ENCODE measurements around the gene XPNPEP1.
"Not testable (repeated sequence)": the region's sequence is repeated elsewhere in the genome, so short reads cannot be mapped to it uniquely, and the experiment has no call there.

Gene XPNPEP1

DNA sequence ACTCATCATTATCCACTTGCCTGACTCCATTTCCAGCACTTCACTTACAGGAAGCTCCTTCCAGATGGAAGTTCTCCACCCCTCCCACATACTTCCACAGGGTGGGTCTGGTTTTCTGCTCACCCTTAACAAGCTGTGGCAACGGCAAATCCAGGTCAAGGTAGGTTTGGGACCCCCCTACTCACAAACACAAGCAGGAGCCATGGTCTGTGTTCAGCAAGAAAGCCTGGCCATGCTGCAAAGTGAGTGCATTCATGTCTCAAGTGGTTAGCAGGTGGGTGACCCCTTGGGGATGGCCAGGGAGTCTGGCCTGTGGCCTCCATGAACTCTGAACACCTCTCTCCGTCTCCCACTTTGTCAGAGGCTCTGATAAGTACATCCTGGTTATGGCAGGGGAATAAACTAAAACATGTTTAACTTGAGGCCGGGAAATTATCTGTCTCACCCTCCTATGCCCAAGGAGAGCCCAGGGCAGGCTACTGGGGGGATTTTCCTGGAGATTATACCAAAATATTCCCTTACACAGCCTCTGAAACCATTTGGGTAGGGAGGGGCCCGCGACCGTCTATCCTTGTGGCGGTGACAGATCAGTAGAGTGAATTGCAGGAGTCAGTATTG, 844 bp downstream of the XPNPEP1 start:
- peak; percentile 21 for DNase-seq

DNA sequence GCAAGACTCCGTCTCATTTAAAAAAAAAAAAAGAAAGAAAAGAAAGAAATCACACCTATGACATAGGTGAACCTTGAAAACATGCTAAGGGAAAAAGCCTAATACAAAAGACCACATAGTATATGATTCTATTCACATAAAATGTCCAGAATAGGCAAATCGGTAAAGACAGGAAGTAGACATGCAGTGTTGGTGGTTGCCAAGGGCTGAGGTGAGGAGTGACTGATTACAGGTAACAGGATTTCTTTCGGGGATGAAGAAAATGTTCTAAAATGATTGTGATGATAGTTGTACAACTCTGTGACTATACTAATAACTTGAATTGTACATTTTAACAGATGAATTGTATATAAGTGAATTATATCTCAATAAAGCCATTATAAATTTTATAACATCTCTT, 3.3 kb downstream of the XPNPEP1 start:
- no peak for DNase-seq

DNA sequence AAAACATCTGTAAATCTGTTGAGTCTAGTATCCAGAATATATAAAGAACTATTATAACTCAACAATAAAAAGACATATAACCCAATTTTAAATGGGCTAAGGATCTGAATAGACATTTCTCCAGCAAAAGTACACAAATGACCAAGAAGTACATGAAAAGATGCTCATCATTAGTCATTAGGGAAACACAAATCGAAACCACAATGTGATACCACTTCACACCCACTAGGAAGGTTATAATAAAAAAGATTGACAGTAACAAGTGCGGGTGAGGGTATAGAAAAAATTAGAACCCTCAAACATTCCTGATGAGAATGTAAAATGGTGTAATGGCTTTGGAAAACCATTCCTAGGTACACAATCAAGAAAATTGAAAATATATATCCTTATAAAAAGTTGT, 4.1 kb downstream of the XPNPEP1 start:
- no peak for DNase-seq

- DNase-seq: not testable (repeated sequence)
Observed at GRCh38 chr10:109918707-109919106, 4.6 kb downstream of the XPNPEP1 start.

- DNase-seq: no peak
Observed at GRCh38 chr10:109915566-109915965, 7.7 kb downstream of the XPNPEP1 start.

GRCh38 chr10:109914966-109915365, 8.3 kb downstream of the XPNPEP1 start:
- DNase-seq: peak; percentile 88

DNA sequence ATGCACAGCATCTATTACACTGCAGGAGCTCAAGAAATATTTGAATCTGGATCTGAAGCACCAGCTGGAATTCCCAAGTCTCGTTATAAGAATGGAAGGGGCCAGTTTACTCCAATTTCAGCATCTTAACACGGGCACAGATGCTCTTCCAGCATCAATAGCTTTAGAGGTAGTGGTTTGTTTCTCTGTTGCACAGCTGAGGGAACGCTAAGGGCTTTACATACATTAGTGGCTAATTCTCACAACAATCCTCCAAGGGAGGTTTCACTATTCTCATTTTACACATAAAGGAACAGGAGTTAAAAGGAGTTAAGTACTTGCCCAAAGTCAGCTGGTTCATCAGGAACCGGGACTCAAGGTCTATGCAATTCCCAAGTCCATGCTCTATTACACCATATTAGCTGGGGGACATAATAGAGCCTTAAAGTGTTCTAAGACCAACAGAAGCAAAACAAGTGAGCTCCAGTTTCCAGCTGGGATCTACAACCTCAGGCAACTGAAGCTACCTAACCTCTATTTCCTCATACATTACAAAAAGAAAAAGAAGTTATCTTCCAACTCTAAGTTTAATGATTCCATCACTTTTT, 9.9 kb downstream of the XPNPEP1 start:
- DNase-seq: no peak

GRCh38 chr10:109912335-109913281, 10.7 kb downstream of the XPNPEP1 start:
- no peak for DNase-seq

- no peak for DNase-seq
Observed at GRCh38 chr10:109911903-109912302, 11.4 kb downstream of the XPNPEP1 start.

DNA sequence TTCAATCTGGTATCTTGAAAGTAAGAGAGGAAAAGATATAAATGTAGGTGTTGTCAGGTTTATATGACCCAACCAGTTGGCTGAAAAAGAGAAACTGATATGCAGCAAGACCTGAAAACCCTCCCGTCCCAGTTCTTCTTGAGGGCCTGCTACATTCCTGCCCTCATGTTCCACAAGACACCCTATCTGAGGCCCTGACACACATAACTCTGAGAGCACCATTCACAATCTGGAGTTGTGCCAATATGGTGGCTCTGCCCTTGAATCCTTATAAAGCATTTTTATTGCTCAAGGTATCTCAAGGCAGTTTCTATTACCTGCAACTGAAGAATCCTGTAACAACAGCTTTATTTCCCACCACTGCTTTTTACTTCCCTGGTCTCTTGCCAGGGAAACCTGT, 17.0 kb downstream of the XPNPEP1 start:
- no peak for DNase-seq

- DNase-seq: no peak
Observed at GRCh38 chr10:109904397-109904796, 18.9 kb downstream of the XPNPEP1 start.

DNA sequence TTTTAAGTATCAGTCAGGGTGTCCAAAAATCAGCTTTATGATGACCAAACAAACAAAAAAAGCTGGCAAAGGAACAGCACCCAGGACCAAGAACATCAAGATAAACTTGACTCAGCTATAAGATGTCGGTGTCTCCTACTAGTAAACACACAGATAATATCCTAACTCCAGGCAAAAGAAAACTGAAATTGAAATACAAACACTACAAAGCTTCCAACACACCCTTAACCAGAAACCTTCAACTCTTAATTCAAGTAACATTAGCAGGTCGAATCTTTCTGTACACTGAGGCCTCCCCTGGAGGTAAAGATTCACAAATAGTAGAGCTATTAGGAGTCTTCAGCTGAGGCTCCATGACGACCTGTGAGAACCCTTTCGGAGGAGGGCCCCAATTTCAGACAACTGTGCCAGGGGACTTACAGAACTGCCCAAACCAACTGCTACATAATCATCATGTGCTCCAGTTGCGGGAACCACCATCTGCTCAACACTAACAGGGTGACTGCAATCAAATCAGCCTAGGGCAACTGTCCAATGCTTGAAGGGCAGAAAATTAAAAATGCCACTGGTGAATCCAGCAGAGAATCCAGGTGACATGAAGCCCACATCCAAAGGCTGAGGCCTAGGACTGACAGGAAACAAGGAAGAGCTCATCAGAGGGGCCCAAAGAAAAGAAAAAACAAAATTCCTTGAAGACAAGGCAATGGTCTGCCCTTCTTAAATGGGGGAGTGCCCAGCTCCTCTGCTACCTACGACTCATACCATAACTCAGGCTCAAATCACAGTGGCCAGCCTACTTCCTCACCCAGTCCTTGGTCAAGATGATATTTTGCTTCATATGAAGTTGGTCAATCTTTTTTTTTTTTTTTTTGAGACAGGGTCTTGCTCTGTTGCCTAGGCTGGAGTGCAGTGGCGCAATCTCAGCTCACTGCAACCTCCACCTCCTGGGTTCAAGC, 20.0 kb downstream of the XPNPEP1 start:
- DNase-seq: peak; percentile 71

- peak; percentile 42 for DNase-seq
Observed at GRCh38 chr10:109899356-109900331, 23.7 kb downstream of the XPNPEP1 start.

GRCh38 chr10:109898666-109899355, 24.5 kb downstream of the XPNPEP1 start:
- peak; percentile 37 for DNase-seq

GRCh38 chr10:109898007-109898406, 25.3 kb downstream of the XPNPEP1 start:
- no peak for DNase-seq

GRCh38 chr10:109895848-109896247, 27.5 kb downstream of the XPNPEP1 start:
- no peak for DNase-seq

GRCh38 chr10:109895095-109895818, 28.1 kb downstream of the XPNPEP1 start:
- DNase-seq: peak; percentile 47

- DNase-seq: no peak
Observed at GRCh38 chr10:109894516-109894915, 28.8 kb downstream of the XPNPEP1 start.

DNA sequence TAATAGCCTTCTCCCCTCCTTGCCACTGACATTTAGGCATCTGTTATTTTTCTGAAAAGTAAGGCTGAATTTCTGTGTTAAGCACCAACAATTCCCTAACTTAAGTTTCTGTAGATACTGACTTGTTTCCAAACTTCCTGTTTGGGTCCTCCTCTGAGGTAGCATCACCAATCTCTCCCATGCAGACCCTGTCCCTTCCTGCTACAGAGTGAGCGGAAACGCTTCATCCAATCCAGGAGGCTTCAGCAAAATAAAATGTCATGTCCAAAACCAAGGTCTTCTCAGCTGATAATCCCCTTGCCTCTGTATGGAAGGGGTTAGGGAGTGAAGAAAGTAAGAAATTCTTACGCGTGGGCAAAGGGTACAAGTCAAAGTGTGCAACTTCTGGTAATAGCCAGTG, 29.9 kb downstream of the XPNPEP1 start:
- no peak for DNase-seq

DNA sequence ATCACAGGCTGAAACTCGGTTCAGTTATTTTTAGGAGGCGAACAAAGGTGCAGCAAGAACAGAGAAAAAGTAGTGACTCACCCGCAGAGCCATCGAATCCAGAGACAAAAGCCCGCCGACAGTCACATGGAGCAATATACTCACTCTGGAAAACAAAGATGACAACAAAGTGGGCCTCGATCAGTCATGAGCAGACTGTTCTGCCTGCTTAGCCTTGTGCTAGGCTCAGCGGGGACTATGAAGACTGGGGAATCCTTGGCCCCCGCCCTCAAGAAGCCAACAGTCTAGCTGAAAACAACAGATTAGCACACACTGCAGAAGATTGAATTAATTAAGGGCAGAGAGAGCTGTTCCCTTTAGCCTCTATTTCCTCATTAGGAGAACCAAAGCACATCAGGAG, 30.4 kb downstream of the XPNPEP1 start:
- peak; percentile 31 for DNase-seq
